WERI-Rb-1 (cell line): ENCODE results near the gene P2RY13.

Experiments
- DNase-seq: peaks from one replicate; pipeline ENCODE4 v3.0.0-alpha.2; 2020
- H3K27ac ChIP-seq: fragments of 250-450 bp; sonication (Bioruptor Pico); 2 replicates; pipeline ENCODE4 v1.5.1; 2020; ENCODE audit warnings: mild to moderate bottlenecking, moderate library complexity
- H3K27me3 ChIP-seq: fragments of 250-450 bp; sonication (Bioruptor Pico); 2 replicates; pipeline ENCODE4 v1.5.1; 2021; ENCODE audit warnings: mild to moderate bottlenecking, low read depth, moderate library complexity; ENCODE audit not compliant: insufficient read depth, severe bottlenecking
- H3K36me3 ChIP-seq: fragments of 250-450 bp; sonication (Bioruptor Pico); 2 replicates; pipeline ENCODE4 v1.5.1; 2020; ENCODE audit warnings: mild to moderate bottlenecking, moderate library complexity
- H3K4me3 ChIP-seq: 2 replicates; pipeline ENCODE4 v1.5.1; 2011; ENCODE audit warnings: low read depth, mild to moderate bottlenecking, control low read depth, low read length
- H3K9me3 ChIP-seq: fragments of 250-450 bp; sonication (Bioruptor Pico); 2 replicates; pipeline ENCODE4 v1.5.1; 2021; ENCODE audit warnings: mild to moderate bottlenecking, moderate library complexity; ENCODE audit not compliant: severe bottlenecking
- TF ChIP-seq, protein P1 (sequence below): IDR thresholded peaks from 2 replicates; pipeline ENCODE4 v1.5.1; 2011; ENCODE audit warnings: low read depth, mild to moderate bottlenecking, control low read depth, inconsistent platforms, low read length

The P2RY13 gene

DNA sequence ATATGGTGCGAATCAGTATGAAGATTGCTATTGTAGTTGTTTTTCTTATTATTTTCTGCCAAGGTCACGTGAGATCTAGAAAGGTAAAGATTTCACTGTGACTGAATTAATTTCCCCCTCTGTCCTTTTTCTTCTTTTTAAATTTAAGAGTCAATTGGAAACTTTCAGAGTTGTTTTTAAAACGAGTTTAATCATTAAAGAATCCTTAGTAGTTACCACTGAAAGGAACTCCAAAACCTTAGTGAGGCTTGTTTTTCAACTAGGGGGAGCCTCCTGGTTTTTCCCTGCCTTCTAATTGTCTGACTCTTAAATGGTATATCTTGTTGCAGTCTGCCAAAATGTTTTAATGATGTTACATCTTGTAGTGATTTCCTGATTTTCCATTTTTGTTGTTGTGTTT, 37.6 kb upstream of the P2RY13 start:
- no peak for DNase-seq
- H3K9me3 ChIP-seq: no peaks in the 10 kb centered on the region
- no peak overlapping the region for H3K27ac ChIP-seq
- no peak overlapping the region for H3K4me3 ChIP-seq
- H3K36me3 ChIP-seq: no peaks in the 10 kb centered on the region
- no peaks in the 10 kb centered on the region for H3K27me3 ChIP-seq
- TF ChIP-seq, protein P1, sequence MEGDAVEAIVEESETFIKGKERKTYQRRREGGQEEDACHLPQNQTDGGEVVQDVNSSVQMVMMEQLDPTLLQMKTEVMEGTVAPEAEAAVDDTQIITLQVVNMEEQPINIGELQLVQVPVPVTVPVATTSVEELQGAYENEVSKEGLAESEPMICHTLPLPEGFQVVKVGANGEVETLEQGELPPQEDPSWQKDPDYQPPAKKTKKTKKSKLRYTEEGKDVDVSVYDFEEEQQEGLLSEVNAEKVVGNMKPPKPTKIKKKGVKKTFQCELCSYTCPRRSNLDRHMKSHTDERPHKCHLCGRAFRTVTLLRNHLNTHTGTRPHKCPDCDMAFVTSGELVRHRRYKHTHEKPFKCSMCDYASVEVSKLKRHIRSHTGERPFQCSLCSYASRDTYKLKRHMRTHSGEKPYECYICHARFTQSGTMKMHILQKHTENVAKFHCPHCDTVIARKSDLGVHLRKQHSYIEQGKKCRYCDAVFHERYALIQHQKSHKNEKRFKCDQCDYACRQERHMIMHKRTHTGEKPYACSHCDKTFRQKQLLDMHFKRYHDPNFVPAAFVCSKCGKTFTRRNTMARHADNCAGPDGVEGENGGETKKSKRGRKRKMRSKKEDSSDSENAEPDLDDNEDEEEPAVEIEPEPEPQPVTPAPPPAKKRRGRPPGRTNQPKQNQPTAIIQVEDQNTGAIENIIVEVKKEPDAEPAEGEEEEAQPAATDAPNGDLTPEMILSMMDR: no peak

DNA sequence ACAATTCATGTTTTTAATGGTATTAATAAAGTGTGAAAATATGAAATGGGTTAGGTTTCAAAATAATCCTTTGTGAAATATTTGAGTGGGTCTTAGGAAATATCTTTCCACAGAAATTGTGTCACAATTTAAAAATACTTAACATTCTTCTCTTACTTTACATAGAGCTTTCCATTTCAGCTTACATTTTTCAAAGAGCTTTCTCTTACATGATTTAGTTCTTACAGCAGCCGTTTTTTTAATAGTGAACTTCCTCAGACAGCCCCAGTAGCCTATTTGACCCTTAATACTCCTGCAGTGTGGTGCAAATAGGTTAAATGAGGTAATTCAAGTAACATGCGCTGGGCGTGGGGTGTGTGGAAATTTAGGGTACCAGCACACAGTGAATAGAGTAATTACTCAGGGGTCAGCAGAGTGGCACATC, 33.4 kb upstream of the P2RY13 start:
- Histone ChIP-seq H3K9me3 (no peaks in the 10 kb centered on the region), H3K27me3 (no peaks in the 10 kb centered on the region), H3K27ac (no peak overlapping the region), H3K36me3 (no peaks in the 10 kb centered on the region), H3K4me3 (no peak overlapping the region)
- no peak for DNase-seq
- TF ChIP-seq, protein P1: no peak

DNA sequence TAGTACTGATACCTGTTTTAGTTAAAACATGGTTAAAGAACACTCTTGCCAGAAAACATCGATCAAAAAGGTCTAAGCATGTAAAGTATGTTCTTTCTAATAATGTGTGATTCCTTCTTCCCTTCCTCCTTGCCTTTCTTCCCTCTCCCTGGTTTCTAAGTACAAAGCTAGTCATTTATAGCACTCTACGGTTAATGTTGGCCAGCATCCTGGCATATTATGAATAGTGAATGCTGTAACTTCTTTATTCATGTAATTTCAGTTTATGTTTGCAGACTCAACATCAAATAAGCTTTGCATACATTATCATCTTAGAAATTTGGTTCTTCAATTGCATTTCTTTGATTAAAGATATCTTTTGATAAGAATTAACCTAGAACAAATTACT, 28.1 kb upstream of the P2RY13 start:
- Histone ChIP-seq H3K9me3 (no peaks in the 10 kb centered on the region), H3K4me3 (no peak overlapping the region), H3K27ac (no peak overlapping the region), H3K27me3 (no peaks in the 10 kb centered on the region), H3K36me3 (no peaks in the 10 kb centered on the region)
- TF ChIP-seq, protein P1: no peak
- DNase-seq: no peak

DNA sequence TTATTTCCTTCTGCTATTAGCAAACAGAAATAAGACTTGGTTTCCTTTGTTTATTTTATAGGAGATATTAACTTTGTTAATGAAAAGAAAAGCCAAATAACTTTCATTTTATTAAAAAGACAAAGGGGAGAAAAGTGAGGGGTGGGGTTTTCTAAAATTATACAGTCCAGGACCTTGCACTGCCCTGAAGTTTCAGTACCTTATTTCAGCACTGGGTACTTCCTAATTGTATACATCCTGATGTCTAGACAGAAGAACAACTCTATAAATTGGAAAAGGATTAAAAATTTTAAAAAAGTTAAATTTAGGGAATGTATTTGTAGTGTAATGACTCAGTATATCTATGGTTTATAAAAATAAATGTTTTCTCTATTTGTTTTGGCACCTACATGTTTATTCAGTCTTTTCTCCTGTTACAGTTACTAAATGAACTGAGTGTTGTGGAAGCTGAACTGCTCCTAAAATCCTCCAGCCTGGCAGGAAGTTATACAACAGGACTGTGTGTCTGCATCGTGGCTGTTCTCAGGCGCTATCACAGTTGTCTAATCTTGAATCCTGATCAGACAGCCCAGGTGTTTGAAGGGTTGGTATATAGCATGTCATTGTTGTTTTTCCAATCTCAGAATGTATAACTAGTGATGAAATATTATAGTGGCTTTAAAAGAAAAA, 27.6 kb upstream of the P2RY13 start:
- no peak for DNase-seq
- Histone ChIP-seq H3K27me3 (no peaks in the 10 kb centered on the region), H3K36me3 (no peaks in the 10 kb centered on the region), H3K9me3 (no peaks in the 10 kb centered on the region), H3K27ac (no peak overlapping the region), H3K4me3 (no peak overlapping the region)
- TF ChIP-seq, protein P1: no peak

DNA sequence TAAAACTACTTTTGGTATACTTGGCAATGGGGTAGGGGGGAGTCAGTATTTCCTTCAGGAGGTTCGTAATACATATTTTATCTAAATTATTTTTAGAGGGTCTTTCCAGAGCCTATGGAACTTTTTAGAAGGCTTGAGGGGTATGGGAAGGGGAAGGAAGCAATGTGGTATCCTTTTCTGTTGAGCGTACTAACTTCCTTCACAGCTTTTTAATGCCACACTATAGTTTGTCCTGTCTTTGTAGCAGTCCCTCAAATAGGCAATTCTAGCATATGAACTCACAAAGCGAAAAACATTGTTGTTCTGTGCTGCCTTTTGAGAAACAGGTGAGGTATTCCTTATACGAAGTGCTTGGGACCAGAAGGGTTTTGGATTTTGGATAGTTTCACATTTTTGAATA, 22.3 kb upstream of the P2RY13 start:
- no peak overlapping the region for H3K4me3 ChIP-seq
- DNase-seq: no peak
- H3K36me3 ChIP-seq: no peaks in the 10 kb centered on the region
- TF ChIP-seq, protein P1: no peak
- no peaks in the 10 kb centered on the region for H3K9me3 ChIP-seq
- no peak overlapping the region for H3K27ac ChIP-seq
- no peaks in the 10 kb centered on the region for H3K27me3 ChIP-seq

DNA sequence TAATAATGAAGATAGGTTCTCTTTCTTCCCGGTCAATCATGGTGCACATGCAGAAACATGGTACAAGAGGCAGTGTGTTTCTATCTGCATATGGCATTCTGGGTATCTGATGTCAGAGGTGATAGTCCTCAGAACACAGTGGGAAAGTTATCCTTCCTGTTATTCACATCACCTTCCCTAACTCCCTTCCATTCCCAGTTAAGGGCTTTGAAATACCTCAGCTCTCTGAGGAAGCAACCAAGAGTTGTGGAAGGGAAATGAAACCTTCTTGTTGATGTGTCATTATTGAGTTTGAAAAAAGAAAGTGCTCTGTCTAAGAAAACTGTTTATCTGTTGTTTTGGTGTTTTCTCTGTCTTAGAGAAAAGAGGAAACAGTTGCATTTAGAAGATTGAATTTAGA, 21.9 kb upstream of the P2RY13 start:
- TF ChIP-seq, protein P1: no peak
- H3K9me3 ChIP-seq: no peaks in the 10 kb centered on the region
- H3K27me3 ChIP-seq: no peaks in the 10 kb centered on the region
- no peak overlapping the region for H3K4me3 ChIP-seq
- no peak for DNase-seq
- no peak overlapping the region for H3K27ac ChIP-seq
- H3K36me3 ChIP-seq: no peaks in the 10 kb centered on the region
